Tibial artery (tissue), 4 donors: ENCODE results near the gene CYP2B6.

Experiments used
- DNase-seq, 2 donors: peaks; one replicate each; pipeline ENCODE4 v3.0.0-alpha.2; 2019
- H3K27ac ChIP-seq, 2 donors: fragments of 200-600 bp; sonication (generic) in 1 of 2; 1 replicate in 1 of 2; 2 replicates in 1 of 2; pipeline ENCODE4 v1.5.1; 2018 to 2019; ENCODE audit warnings: mild to moderate bottlenecking in 1 of 2
- H3K27me3 ChIP-seq, 2 donors: fragments of 200-600 bp; sonication (generic) in 1 of 2; one replicate each; pipeline versions ENCODE4 v1.5.1 to v1.6.0; 2016 to 2019
- H3K36me3 ChIP-seq, 3 donors: fragments of 200-600 bp; sonication (generic) in 2 of 3; one replicate each; pipeline ENCODE4 v1.5.1; 2016 to 2019; ENCODE audit warnings: mild to moderate bottlenecking in 2 of 3
- H3K4me1 ChIP-seq, 4 donors: fragments of 200-600 bp; sonication (generic) in 2 of 4; 1 replicate in 3 of 4; 2 replicates in 1 of 4; pipeline ENCODE4 v1.5.1; 2016 to 2019
- H3K4me3 ChIP-seq, 2 donors: fragments of 200-600 bp; sonication (generic) in 1 of 2; 1 replicate in 1 of 2; 2 replicates in 1 of 2; pipeline ENCODE4 v1.5.1; 2018 to 2019; ENCODE audit warnings: mild to moderate bottlenecking in 2 of 2
- H3K9me3 ChIP-seq, 3 donors: fragments of 200-600 bp; sonication (generic) in 1 of 3; one replicate each; pipeline ENCODE4 v1.5.1; 2016 to 2019
- intact Hi-C: fragments of 100-400 bp; cut with DNase I; formaldehyde crosslinking; loops from one replicate; pipeline ENCODE4 v1.15.0; 2023; ENCODE audit warnings: low total_unique reads
- TF ChIP-seq, protein P1 (sequence below), 2 experiments: fragments of 200-600 bp in 1 of 2; fragments of 450-650 bp in 1 of 2; IDR thresholded peaks; one replicate each; pipeline ENCODE4 v1.5.1; 2017 to 2019; ENCODE audit warnings: antibody characterized with exemption in 2 of 2, mild to moderate bottlenecking in 1 of 2, moderate library complexity in 1 of 2

Gene CYP2B6

DNA sequence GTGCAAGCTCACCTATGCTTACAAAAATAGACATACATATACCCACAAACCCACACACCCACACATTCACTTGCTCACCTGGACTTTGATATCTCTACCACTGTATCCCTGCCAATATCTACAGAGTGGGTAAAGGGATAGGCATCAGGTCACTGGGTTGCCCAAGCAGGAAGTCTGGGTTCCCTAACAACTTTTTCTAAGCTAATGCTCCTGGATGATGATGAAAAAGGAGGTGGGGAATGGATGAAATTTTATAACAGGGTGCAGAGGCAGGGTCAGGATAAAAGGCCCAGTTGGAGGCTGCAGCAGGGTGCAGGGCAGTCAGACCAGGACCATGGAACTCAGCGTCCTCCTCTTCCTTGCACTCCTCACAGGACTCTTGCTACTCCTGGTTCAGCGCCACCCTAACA lies at the start of gene CYP2B6:
Gene CYP2B6 (plus strand): TSS at position 311 of the 410 bp plus-strand sequence. CDS start 24 bp downstream, at position 335.
- intact Hi-C loops, result no loop called here
- Histone ChIP-seq H3K4me1 (no peaks in the 10 kb centered on the region), H3K27ac (no peak within 1 kb of the TSS), H3K27me3 (no peaks in the 10 kb centered on the region), H3K9me3 (no peaks in the 10 kb centered on the region), H3K36me3 (no peaks in the 10 kb centered on the region), H3K4me3 (no peak within 1 kb of the TSS)
- no peak for DNase-seq
- TF ChIP-seq, protein P1, sequence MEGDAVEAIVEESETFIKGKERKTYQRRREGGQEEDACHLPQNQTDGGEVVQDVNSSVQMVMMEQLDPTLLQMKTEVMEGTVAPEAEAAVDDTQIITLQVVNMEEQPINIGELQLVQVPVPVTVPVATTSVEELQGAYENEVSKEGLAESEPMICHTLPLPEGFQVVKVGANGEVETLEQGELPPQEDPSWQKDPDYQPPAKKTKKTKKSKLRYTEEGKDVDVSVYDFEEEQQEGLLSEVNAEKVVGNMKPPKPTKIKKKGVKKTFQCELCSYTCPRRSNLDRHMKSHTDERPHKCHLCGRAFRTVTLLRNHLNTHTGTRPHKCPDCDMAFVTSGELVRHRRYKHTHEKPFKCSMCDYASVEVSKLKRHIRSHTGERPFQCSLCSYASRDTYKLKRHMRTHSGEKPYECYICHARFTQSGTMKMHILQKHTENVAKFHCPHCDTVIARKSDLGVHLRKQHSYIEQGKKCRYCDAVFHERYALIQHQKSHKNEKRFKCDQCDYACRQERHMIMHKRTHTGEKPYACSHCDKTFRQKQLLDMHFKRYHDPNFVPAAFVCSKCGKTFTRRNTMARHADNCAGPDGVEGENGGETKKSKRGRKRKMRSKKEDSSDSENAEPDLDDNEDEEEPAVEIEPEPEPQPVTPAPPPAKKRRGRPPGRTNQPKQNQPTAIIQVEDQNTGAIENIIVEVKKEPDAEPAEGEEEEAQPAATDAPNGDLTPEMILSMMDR (IDR thresholded peaks at IDR 0.05), result no peak

DNA sequence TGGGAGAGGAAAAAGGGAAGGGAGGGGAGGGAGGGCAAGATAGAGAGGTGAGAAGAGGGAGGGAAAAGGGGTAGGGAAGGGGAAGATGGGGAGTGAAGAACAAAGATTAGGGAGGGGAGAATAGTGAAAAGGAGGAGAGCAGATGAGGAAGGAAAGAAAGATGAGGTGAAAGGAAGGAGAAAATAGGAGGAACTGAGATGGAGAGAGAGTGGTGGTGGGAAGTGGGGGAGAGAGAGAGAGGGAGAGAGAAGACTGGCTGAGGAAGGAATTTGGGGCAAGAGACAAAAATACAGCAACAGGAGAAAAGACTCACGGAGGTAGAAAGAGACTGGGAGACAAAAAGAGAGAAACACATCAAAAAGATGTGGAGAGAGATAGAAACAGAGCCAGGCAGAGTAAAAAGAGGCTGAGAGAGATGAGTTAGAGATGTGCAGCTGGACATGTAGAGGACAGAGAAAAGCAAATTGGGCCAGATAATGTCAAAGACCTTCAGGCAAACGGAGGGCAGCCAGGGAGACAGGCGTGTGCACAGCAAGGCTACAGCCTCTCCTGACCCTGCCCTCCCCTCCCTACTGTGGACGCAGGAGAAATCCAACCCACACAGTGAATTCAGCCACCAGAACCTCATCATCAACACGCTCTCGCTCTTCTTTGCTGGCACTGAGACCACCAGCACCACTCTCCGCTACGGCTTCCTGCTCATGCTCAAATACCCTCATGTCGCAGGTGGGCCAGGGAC lies 49.4 kb upstream of the CYP2B6 start:
- Histone ChIP-seq H3K27ac (no peak overlapping the region), H3K27me3 (no peaks in the 10 kb centered on the region), H3K4me3 (no peak overlapping the region), H3K9me3 (no peaks in the 10 kb centered on the region), H3K4me1 (no peaks in the 10 kb centered on the region), H3K36me3 (no peaks in the 10 kb centered on the region)
- TF ChIP-seq, protein P1 (IDR thresholded peaks at IDR 0.05), result no peak
- no peak for DNase-seq
- intact Hi-C loops, result no loop called here

DNA sequence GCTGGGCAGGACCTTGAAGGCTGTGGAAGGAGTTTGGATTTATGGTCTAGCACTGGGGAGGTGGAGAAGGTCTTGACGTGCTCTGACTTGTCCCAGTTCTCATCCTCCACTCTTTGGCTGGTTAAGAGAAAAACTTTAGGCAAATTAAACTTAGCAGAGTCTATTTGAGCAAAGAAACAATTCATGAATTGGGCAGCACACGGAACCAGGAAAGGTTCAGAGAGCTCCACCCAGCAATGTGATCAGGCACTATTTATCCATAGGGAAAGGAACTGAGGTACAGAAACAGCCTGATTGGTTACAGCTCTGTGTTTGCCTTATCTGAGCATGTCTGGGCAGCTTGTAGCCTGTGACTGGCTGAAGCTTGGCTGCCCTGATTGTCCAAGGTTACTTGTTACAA lies 45.4 kb upstream of the CYP2B6 start:
- TF ChIP-seq, protein P1 (IDR thresholded peaks at IDR 0.05), result no peak
- no peaks in the 10 kb centered on the region for H3K36me3 ChIP-seq

DNA sequence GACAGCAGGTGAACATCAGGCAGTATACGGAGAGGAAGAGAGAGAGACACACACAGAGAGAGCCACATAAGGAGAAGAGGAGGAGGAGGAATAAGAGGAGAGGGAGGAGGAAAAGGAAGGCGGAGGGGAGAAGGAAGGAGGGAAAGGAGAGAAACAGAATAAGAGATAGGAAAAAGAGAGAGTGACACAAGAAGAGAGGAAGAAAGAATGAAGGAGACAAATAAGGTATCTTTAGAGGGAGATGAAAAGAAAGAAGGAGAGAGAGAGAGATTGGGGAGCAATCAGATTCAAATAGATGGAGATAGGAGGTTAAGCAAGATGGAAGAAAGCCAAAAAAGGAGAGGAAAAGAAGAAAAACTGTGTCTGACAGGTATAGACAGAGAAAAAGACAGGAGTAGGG lies 44.0 kb upstream of the CYP2B6 start:
- H3K36me3 ChIP-seq, result no peaks in the 10 kb centered on the region

More for the DNA sequence above, 45.4 kb upstream of the CYP2B6 start:
- intact Hi-C loops, result no loop called here
- no peaks in the 10 kb centered on the region for H3K9me3 ChIP-seq
- H3K27ac ChIP-seq, result no peak overlapping the region
- no peak for DNase-seq
- no peaks in the 10 kb centered on the region for H3K4me1 ChIP-seq
- no peak overlapping the region for H3K4me3 ChIP-seq
- H3K27me3 ChIP-seq, result no peaks in the 10 kb centered on the region

DNA sequence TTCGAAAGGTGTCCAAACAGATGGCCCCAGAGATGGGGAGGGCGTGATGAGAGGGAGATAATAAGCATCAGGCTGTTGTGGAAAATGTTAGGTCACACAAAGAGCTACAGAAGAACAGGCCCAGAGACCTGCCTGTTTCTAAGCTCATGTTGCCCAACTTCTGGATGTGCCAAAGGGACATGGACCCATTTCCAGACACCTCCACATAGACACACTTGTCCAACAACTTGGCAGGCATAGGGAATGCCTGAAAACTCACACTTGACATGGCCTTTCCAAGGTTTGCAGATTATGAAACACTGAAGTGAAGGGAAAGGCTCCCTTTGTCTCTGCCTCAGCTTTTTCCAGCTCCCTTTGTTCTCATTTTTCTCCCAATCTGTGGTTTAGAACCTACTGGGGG lies 43.5 kb upstream of the CYP2B6 start:
- DNase-seq, result no peak
- H3K4me3 ChIP-seq, result no peak overlapping the region
- TF ChIP-seq, protein P1 (IDR thresholded peaks at IDR 0.05), result no peak
- no peak overlapping the region for H3K27ac ChIP-seq
- H3K9me3 ChIP-seq, result no peaks in the 10 kb centered on the region
- H3K27me3 ChIP-seq, result peaks cover 0 to 2% of the 10 kb centered on the region in 2 donors
- H3K4me1 ChIP-seq, result no peaks in the 10 kb centered on the region
- intact Hi-C loops, result no loop called here
- no peaks in the 10 kb centered on the region for H3K36me3 ChIP-seq

More for the DNA sequence above, 44.0 kb upstream of the CYP2B6 start:
- Histone ChIP-seq H3K27ac (no peak overlapping the region), H3K4me1 (no peaks in the 10 kb centered on the region), H3K4me3 (no peak overlapping the region), H3K27me3 (peaks cover 0 to 2% of the 10 kb centered on the region in 2 donors), H3K9me3 (no peaks in the 10 kb centered on the region)
- TF ChIP-seq, protein P1 (IDR thresholded peaks at IDR 0.05), result no peak
- DNase-seq, result no peak
- intact Hi-C loops, result no loop called here
